Fibroblast of gingiva (primary cell): ENCODE data around the gene HEMGN.

Experiments used
- DNase-seq: peaks from one replicate; pipeline ENCODE4 v3.0.0-alpha.2; 2011; ENCODE audit warnings: low read depth

Gene HEMGN

GRCh38 chr9:97928986-97929604 is 8.9 kb downstream of the HEMGN start:
- no peak for DNase-seq

GRCh38 chr9:97925497-97926334 is 12.3 kb downstream of the HEMGN start:
- no peak for DNase-seq

- DNase-seq: no peak
These were observed 13.6 kb downstream of the HEMGN start for GRCh38 chr9:97924386-97924785.

GRCh38 chr9:97923529-97924108 is 14.4 kb downstream of the HEMGN start:
- peak; percentile 76 for DNase-seq

GRCh38 chr9:97921959-97922724 is 15.8 kb downstream of the HEMGN start, which contains the start of gene TRMO:
TSS of gene TRMO (minus strand) at chr9:97922500. CDS start at chr9:97922493, 7 bp downstream.
- DNase-seq: peak; percentile 99

GRCh38 chr9:97919217-97919813 is 18.7 kb downstream of the HEMGN start:
- DNase-seq: no peak

- no peak for DNase-seq
These were observed 19.4 kb downstream of the HEMGN start for GRCh38 chr9:97918611-97919010.

GRCh38 chr9:97911970-97912369 is 26.0 kb downstream of the HEMGN start:
- no peak for DNase-seq

GRCh38 chr9:97911528-97911927 is 26.4 kb downstream of the HEMGN start:
- DNase-seq: no peak

- no peak for DNase-seq
These were observed 27.6 kb downstream of the HEMGN start for GRCh38 chr9:97910357-97910756.

- DNase-seq: no peak
These were observed 29.3 kb downstream of the HEMGN start for GRCh38 chr9:97908705-97909104.

- DNase-seq: no peak
These were observed 30.3 kb downstream of the HEMGN start for GRCh38 chr9:97907632-97908031.

GRCh38 chr9:97907046-97907445 is 30.9 kb downstream of the HEMGN start:
- DNase-seq: no peak

GRCh38 chr9:97906236-97906831 is 31.6 kb downstream of the HEMGN start:
- DNase-seq: peak; percentile 26

GRCh38 chr9:97905228-97905627 is 32.7 kb downstream of the HEMGN start:
- DNase-seq: no peak

GRCh38 chr9:97904725-97905124 is 33.2 kb downstream of the HEMGN start:
- DNase-seq: no peak

GRCh38 chr9:97903177-97903576 is 34.8 kb downstream of the HEMGN start:
- no peak for DNase-seq

- peak; percentile 23 for DNase-seq
These were observed 37.0 kb downstream of the HEMGN start for GRCh38 chr9:97900738-97901565.

GRCh38 chr9:97900103-97900737 is 37.8 kb downstream of the HEMGN start:
- peak; percentile 60 for DNase-seq

GRCh38 chr9:97895695-97896332 is 42.2 kb downstream of the HEMGN start:
- no peak for DNase-seq
